Upper lobe of left lung (tissue), 6 donors: ENCODE results near the gene INCENP. TPM values are rescaled to one million over a fixed set of nuclear protein-coding genes. Genes with fewer than 3 reads are reported as not detected.

ENCODE experiments used
- ATAC-seq, 2 donors: fragments of 200-7000 bp; cut with Tn5 transposase; one replicate each; pipeline ENCODE4 v1.9.1; 2022; ENCODE audit warnings: mild to moderate bottlenecking in 2 of 2, moderate library complexity in 2 of 2; ENCODE audit not compliant: low FRiP score in 2 of 2
- DNase-seq, 2 donors: peaks; one replicate each; pipeline ENCODE4 v3.0.0-alpha.2; 2019 to 2020
- H3K27ac ChIP-seq, 4 donors: fragments of 200-600 bp; sonication (generic); one replicate each; pipeline ENCODE4 v1.5.1; 2016 to 2019
- H3K27me3 ChIP-seq, 4 donors: fragments of 200-600 bp; sonication (generic); one replicate each; pipeline ENCODE4 v1.5.1; 2017 to 2019
- H3K36me3 ChIP-seq, 4 donors: fragments of 200-600 bp; sonication (generic); one replicate each; pipeline ENCODE4 v1.5.1; 2016 to 2019
- H3K4me1 ChIP-seq, 4 donors: fragments of 200-600 bp; sonication (generic); one replicate each; pipeline ENCODE4 v1.5.1; 2018 to 2019
- H3K4me3 ChIP-seq, 4 donors: fragments of 200-600 bp; sonication (generic); one replicate each; pipeline ENCODE4 v1.5.1; 2017 to 2019; ENCODE audit warnings: mild to moderate bottlenecking in 2 of 4, moderate library complexity in 1 of 4
- H3K9me3 ChIP-seq, 4 donors: fragments of 200-600 bp; sonication (generic); one replicate each; pipeline ENCODE4 v1.5.1; 2018 to 2019
- EP300 ChIP-seq, 4 donors: sonication (generic); formaldehyde crosslinking; IDR thresholded peaks; one replicate each; pipeline ENCODE4 v1.5.1; 2017; ENCODE audit warnings: antibody characterized with exemption in 4 of 4, control low read depth in 2 of 4
- POLR2A ChIP-seq, 4 donors: fragments of 450-650 bp; IDR thresholded peaks; one replicate each; pipeline ENCODE4 v1.5.1; 2016 to 2017; ENCODE audit warnings: antibody characterized with exemption in 4 of 4, mild to moderate bottlenecking in 2 of 4
- POLR2AphosphoS5 ChIP-seq, 2 donors: sonication (generic); formaldehyde crosslinking; IDR thresholded peaks; one replicate each; pipeline ENCODE4 v1.5.1; 2017; ENCODE audit warnings: antibody characterized with exemption in 2 of 2
- WGBS, 2 donors: methylation state at CpG; one replicate each; pipeline ENCODE4 v1.1.5; 2017 to 2018; 5-methylcytosine and 5-hydroxymethylcytosine counted together
- total RNA-seq, 6 donors: library from RNA; depleted of rRNA in 4 of 6; stranded (reverse); fragments of >200 nt in 4 of 6; gene quantifications; one replicate each; pipeline versions ENCODE4 v1.1.0 to v1.2.1, GENCODE V29; 2016 to 2021
- TF ChIP-seq, protein P1 (sequence below), 6 experiments: fragments of 450-650 bp in 4 of 6; fragments of 200-600 bp in 2 of 6; sonication (generic) in 2 of 6; IDR thresholded peaks; one replicate each; pipeline ENCODE4 v1.5.1; 2016 to 2019; ENCODE audit warnings: antibody characterized with exemption in 6 of 6
- donor health status: DM: no; HTN: no; CAD: no; lungs with moderate emphysema.
- donor health status: DM: no; HTN: yes; CAD: no; lungs with severe emphysema.

INCENP gene
- total RNA-seq, 6 donors from 2014 or later = 11.9 to 44.0 (median 19.7) TPM

DNA sequence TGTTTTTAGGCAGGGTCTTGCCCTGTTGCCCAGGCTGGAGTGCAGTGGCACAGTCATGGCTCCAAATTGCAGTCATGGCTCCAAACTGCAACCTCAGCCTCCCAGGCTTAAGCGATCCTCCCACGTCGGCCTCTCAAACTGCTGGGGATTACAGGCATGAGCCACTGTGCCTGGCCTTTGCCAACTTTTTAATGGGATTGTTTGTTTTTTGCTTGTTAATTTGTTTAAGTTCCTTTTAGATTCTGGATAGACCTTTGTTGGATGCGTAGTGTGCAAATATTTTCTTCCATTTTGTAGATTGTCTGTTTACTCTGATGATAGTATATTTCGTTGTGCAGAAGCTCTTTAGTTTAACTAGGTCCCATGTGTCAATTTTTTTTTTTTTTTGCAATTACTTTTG lies 56.2 kb downstream of the INCENP start:
- TF ChIP-seq EP300 (IDR thresholded peaks at IDR 0.05) (no peak), POLR2AphosphoS5 (IDR thresholded peaks at IDR 0.05) (no peak), POLR2A (IDR thresholded peaks at IDR 0.05) (no peak)
- TF ChIP-seq, protein P1, sequence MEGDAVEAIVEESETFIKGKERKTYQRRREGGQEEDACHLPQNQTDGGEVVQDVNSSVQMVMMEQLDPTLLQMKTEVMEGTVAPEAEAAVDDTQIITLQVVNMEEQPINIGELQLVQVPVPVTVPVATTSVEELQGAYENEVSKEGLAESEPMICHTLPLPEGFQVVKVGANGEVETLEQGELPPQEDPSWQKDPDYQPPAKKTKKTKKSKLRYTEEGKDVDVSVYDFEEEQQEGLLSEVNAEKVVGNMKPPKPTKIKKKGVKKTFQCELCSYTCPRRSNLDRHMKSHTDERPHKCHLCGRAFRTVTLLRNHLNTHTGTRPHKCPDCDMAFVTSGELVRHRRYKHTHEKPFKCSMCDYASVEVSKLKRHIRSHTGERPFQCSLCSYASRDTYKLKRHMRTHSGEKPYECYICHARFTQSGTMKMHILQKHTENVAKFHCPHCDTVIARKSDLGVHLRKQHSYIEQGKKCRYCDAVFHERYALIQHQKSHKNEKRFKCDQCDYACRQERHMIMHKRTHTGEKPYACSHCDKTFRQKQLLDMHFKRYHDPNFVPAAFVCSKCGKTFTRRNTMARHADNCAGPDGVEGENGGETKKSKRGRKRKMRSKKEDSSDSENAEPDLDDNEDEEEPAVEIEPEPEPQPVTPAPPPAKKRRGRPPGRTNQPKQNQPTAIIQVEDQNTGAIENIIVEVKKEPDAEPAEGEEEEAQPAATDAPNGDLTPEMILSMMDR (IDR thresholded peaks at IDR 0.05) = no peak
- Histone ChIP-seq H3K4me3 (no peak overlapping the region), H3K9me3 (peaks cover 0 to 2% (median 0%) of the 10 kb centered on the region in 4 donors), H3K27ac (no peak overlapping the region), H3K4me1 (no peaks in the 10 kb centered on the region), H3K27me3 (no peaks in the 10 kb centered on the region), H3K36me3 (no peaks in the 10 kb centered on the region)
- ATAC-seq = no peak
- DNase-seq = no peak
- WGBS, 2 donors = 76 to 85% methylated on average over 5 of the region's 5 CpGs

DNA sequence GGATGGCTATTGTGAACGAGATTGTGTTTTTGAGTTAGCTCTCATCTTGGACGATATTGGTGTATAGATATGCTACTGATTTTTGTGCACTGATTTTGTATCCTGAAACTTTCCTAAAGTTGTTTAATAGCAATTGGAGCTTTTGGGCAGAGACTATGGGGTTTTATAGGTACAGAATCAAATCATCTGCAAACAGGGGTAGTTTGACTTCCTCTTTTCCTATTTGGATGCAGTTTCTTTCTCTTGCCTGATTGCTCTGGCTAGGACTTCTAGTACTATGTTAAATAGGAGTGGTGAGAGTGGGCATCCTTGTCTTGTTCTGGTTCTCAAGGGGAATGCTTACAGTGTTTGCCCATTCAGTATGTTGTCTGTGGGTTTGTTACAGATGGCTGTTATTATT lies 57.3 kb downstream of the INCENP start:
- ATAC-seq = no peak
- DNase-seq = no peak
- Histone ChIP-seq H3K4me3 (no peak overlapping the region), H3K9me3 (peaks cover 0 to 2% (median 0%) of the 10 kb centered on the region in 4 donors), H3K27ac (no peak overlapping the region), H3K4me1 (no peaks in the 10 kb centered on the region), H3K27me3 (no peaks in the 10 kb centered on the region), H3K36me3 (no peaks in the 10 kb centered on the region)
- WGBS, 2 donors = 65 to 91% methylated on average over 2 of the region's 2 CpGs
- TF ChIP-seq POLR2A (IDR thresholded peaks at IDR 0.05) (no peak), EP300 (IDR thresholded peaks at IDR 0.05) (no peak), POLR2AphosphoS5 (IDR thresholded peaks at IDR 0.05) (no peak)
- TF ChIP-seq, protein P1 (IDR thresholded peaks at IDR 0.05) = no peak

DNA sequence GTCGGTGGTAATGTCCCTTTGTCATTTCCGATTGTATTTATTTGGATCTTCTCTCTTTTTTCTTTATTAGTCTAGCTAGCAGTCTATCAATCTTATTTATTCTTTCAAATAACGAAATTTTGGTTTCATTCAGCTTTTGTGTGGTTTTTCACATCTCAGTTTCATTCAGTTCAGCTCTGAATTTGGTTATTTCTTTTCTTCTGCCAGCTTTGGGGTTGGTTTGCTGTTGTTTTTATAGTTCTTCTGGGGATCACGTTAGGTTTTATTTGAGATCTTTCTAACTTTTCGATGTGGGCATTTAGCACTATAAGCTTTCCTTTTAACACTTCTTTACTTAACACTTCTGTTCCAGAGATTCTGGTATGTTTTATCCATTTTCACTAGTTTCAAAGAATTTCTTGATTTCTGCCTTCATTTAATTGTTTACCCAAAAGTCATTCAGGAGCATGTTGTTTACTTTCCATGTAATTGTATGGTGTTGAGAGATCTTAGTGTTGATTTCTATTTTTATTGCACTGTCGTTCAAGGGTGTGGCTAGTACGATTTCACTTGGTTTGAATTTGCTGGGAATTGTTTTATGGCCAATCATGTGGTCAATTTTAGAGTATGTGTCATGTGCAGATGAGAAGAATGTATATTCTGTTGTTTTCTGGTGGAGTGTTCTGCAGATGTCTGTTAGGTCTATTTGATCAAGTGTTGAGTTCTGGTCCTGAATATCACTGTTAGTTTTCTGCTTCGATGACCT lies 58.5 kb downstream of the INCENP start:
- 64 to 71% methylated on average over 8 of the region's 8 CpGs for WGBS, 2 donors
- Histone ChIP-seq H3K27ac (no peak overlapping the region), H3K36me3 (no peaks in the 10 kb centered on the region), H3K4me1 (no peaks in the 10 kb centered on the region), H3K4me3 (no peak overlapping the region), H3K27me3 (no peaks in the 10 kb centered on the region), H3K9me3 (peaks cover 0 to 2% (median 0%) of the 10 kb centered on the region in 4 donors)
- TF ChIP-seq POLR2A (IDR thresholded peaks at IDR 0.05) (no peak), EP300 (IDR thresholded peaks at IDR 0.05) (no peak), POLR2AphosphoS5 (IDR thresholded peaks at IDR 0.05) (no peak)
- TF ChIP-seq, protein P1 (IDR thresholded peaks at IDR 0.05) = no peak
- no peak for ATAC-seq
- DNase-seq = no peak

DNA sequence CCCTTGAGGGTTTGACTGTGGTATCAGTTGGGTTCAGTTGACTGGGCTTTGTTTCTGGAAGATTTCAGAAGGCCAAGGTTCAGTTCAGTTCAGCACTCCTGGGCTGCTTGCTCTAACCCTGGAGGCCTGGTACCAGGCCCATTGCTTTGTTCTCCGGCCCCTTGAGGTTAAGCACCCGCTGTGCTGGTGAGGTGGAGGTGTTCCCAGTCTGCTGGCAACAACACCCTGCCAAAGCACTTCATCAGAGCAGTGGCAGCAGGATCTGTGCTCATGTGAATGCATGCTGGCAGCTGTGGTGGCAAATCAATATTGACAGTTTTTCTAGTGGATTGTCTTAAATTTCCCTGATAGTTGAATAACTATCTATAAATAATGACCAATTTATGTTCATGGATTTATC lies 62.4 kb downstream of the INCENP start:
- Histone ChIP-seq H3K36me3 (no peaks in the 10 kb centered on the region), H3K27me3 (peaks cover 0 to 3% (median 0%) of the 10 kb centered on the region in 4 donors), H3K4me3 (no peak overlapping the region), H3K27ac (no peak overlapping the region), H3K4me1 (no peaks in the 10 kb centered on the region), H3K9me3 (peaks cover 0 to 2% (median 0%) of the 10 kb centered on the region in 4 donors)
- DNase-seq = no peak
- ATAC-seq = no peak
- 35 to 71% methylated on average over 2 of the region's 2 CpGs for WGBS, 2 donors
- TF ChIP-seq POLR2A (IDR thresholded peaks at IDR 0.05) (no peak), POLR2AphosphoS5 (IDR thresholded peaks at IDR 0.05) (no peak), EP300 (IDR thresholded peaks at IDR 0.05) (no peak)
- TF ChIP-seq, protein P1 (IDR thresholded peaks at IDR 0.05) = no peak

DNA sequence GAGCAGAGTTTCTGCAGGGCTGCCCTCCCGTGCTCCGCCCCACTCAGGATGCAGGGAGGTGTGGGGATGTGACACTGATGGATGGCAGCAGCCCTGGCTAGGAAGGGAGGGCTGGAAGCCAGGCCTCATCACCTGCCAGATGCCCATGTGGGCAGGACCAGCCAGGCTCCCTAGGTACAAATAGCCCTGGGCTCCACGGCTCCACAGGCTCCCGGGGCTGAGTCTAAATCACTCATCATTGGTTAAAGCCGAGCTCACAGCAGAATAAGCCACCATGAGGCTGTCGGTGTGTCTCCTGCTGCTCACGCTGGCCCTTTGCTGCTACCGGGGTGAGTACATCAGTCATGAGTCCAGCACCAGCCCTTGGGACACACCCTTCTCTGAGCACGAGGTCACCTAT lies 66.2 kb downstream of the INCENP start, which contains the start of gene SCGB1D1:
Gene SCGB1D1 (plus strand): TSS at position 206 of the 400 bp plus-strand sequence. CDS start 69 bp downstream, at position 275.
- peak in 1 of 2 donors; percentile 31 for DNase-seq
- Histone ChIP-seq H3K27ac (no peak within 1 kb of the TSS), H3K4me3 (no peak within 1 kb of the TSS), H3K9me3 (no peaks in the 10 kb centered on the region), H3K36me3 (no peaks in the 10 kb centered on the region), H3K4me1 (no peaks in the 10 kb centered on the region), H3K27me3 (peaks cover 0 to 3% (median 0%) of the 10 kb centered on the region in 4 donors)
- TF ChIP-seq POLR2AphosphoS5 (IDR thresholded peaks at IDR 0.05) (no peak), EP300 (IDR thresholded peaks at IDR 0.05) (no peak), POLR2A (IDR thresholded peaks at IDR 0.05) (no peak)
- TF ChIP-seq, protein P1 (IDR thresholded peaks at IDR 0.05) = no peak
- WGBS, 2 donors = 53 to 68% methylated on average over 4 to 9 of the region's 9 CpGs
- ATAC-seq = peak in 1 of 2 donors; percentile 20
